ENCODE measurements around the gene VGLL4. TPM values are rescaled to one million over a fixed set of nuclear protein-coding genes. Genes with fewer than 3 reads are reported as not detected.

The VGLL4 gene
- total RNA-seq, 1 experiment from 2014 or later, result 31.7 TPM

DNA sequence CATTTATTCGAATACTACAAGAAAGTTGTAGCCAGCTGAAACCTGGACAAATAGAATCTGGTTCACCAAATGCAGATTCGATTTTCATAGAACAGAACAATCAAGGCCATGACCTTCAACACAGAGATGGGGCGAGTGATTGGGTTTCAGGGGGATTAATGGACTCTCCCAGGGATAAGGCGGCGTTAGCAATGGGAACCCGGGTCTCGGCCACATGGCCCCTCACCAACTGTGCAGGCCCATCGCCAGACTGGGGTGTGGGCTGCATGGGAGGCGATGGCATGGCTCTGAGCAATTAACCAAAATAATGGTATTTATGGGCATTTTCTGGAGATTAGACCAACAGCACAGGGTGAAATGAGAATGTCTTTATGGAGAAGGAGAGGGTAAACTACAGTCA, 34.2 kb downstream of the VGLL4 start:
- CTCF ChIA-PET, result interaction anchor here (0.6 kb wide), 1 partner anchor 241 kb away, joined by 3 read pairs; no protein-coding TSS in a partner anchor
- no peak for DNase-seq (ENCODE audit: unreplicated experiment)
- BruUV-seq (replicated peaks), result no TSS peak
- H3K4me1 Mint-ChIP-seq (ENCODE audit: insufficient read depth, unreplicated experiment), result peaks cover 43% of the 10 kb centered on the region
- intact Hi-C loops (cut with micrococcal nuclease), result no loop called here
- TF ChIP-seq, protein P1, sequence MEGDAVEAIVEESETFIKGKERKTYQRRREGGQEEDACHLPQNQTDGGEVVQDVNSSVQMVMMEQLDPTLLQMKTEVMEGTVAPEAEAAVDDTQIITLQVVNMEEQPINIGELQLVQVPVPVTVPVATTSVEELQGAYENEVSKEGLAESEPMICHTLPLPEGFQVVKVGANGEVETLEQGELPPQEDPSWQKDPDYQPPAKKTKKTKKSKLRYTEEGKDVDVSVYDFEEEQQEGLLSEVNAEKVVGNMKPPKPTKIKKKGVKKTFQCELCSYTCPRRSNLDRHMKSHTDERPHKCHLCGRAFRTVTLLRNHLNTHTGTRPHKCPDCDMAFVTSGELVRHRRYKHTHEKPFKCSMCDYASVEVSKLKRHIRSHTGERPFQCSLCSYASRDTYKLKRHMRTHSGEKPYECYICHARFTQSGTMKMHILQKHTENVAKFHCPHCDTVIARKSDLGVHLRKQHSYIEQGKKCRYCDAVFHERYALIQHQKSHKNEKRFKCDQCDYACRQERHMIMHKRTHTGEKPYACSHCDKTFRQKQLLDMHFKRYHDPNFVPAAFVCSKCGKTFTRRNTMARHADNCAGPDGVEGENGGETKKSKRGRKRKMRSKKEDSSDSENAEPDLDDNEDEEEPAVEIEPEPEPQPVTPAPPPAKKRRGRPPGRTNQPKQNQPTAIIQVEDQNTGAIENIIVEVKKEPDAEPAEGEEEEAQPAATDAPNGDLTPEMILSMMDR (IDR thresholded peaks at IDR 0.05; ENCODE audit: unreplicated experiment), result no peak
- no peak overlapping the region for H3K27ac Mint-ChIP-seq (ENCODE audit: low read depth, unreplicated experiment)
- POLR2A ChIA-PET, result interaction anchor here (0.7 kb wide), 1 partner anchor 11 kb away, joined by 3 read pairs; no protein-coding TSS in a partner anchor
- peaks cover 31% of the 10 kb centered on the region for H3K36me3 Mint-ChIP-seq (ENCODE audit: insufficient read depth, unreplicated experiment)
- no peak overlapping the region for H3K4me3 Mint-ChIP-seq (ENCODE audit: unreplicated experiment)
- no peaks in the 10 kb centered on the region for H3K9me3 Mint-ChIP-seq (ENCODE audit: unreplicated experiment)
- H3K27me3 Mint-ChIP-seq (ENCODE audit: insufficient read depth, unreplicated experiment), result no peaks in the 10 kb centered on the region

DNA sequence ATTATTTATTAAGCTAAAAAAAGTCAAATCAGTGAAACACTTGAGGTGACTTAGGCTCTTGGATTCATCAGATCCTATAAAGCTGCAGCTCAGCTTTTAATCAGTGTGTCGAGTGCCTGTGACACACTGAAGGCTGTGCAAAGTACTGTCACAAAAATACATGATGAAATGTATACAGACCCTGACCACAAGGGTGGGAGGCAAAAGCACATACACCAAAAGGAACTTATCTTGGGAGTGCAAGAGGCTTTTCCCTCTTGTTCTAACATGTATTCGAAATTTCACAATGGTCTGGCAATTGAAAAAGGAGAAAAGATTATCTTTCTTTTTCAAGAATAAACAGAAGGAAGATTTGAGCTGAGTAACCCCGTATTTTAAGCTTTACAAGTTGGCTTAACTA, 35.9 kb downstream of the VGLL4 start:
- H3K27me3 Mint-ChIP-seq (ENCODE audit: insufficient read depth, unreplicated experiment), result no peaks in the 10 kb centered on the region
- H3K4me1 Mint-ChIP-seq (ENCODE audit: insufficient read depth, unreplicated experiment), result peaks cover 43% of the 10 kb centered on the region
- H3K4me3 Mint-ChIP-seq (ENCODE audit: unreplicated experiment), result no peak overlapping the region
- intact Hi-C loops (cut with micrococcal nuclease), result no loop called here
- TF ChIP-seq, protein P1 (IDR thresholded peaks at IDR 0.05; ENCODE audit: unreplicated experiment), result no peak
- H3K36me3 Mint-ChIP-seq (ENCODE audit: insufficient read depth, unreplicated experiment), result peaks cover 35% of the 10 kb centered on the region
- BruUV-seq (replicated peaks), result no TSS peak
- H3K27ac Mint-ChIP-seq (ENCODE audit: low read depth, unreplicated experiment), result peak overlapping the region; percentile 51
- ChIA-PET POLR2A (interaction anchor here (0.6 to 1.0 kb wide), 7 partner anchors 24 to 784 kb away, joined by 3 read pairs; partner anchors contain the start of gene VGLL4), CTCF (interaction anchor here (0.9 to 2.5 kb wide), 4 partner anchors 12 to 228 kb away, joined by 3 to 9 read pairs (median 3); no protein-coding TSS in a partner anchor)
- H3K9me3 Mint-ChIP-seq (ENCODE audit: unreplicated experiment), result no peaks in the 10 kb centered on the region
- peak; percentile 39 for DNase-seq (ENCODE audit: unreplicated experiment)

DNA sequence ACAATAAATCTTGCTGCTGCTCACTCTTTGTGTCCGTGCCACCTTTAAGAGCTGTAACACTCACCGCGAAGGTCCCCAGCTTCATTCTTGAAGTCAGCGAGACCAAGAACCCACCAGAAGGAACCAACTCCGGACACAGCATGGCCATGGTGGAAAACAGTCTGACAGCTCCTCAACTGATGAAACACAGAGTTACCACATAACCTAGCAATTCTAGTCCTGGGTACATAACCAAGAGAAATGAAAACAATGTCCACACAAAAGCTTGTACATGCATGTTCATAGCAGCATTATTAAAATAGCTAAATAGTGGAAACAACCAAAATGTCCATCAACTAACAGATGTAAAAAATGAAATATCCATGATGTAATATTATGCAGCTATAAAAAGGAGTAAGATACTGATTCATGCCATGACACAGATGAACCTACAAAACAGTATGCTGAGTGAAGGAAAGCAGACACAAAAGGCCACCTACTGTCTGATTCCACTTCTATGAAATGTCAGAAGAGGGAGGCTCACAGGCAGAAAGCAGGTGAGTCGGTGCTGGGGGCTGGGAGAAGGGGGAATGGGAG, 36.8 kb downstream of the VGLL4 start:
- intact Hi-C loops (cut with micrococcal nuclease), result no loop called here
- H3K36me3 Mint-ChIP-seq (ENCODE audit: insufficient read depth, unreplicated experiment), result peaks cover 36% of the 10 kb centered on the region
- no peak overlapping the region for H3K4me3 Mint-ChIP-seq (ENCODE audit: unreplicated experiment)
- ChIA-PET POLR2A (interaction anchor here (0.5 to 0.9 kb wide), 3 partner anchors 23 to 228 kb away, joined by 3 read pairs; no protein-coding TSS in a partner anchor), CTCF (interaction anchor here (0.5 to 2.5 kb wide), 9 partner anchors 13 to 1941 kb away, joined by 3 to 9 read pairs (median 3); no protein-coding TSS in a partner anchor)
- H3K4me1 Mint-ChIP-seq (ENCODE audit: insufficient read depth, unreplicated experiment), result peaks cover 41% of the 10 kb centered on the region
- BruUV-seq (replicated peaks), result no TSS peak
- no peaks in the 10 kb centered on the region for H3K27me3 Mint-ChIP-seq (ENCODE audit: insufficient read depth, unreplicated experiment)
- H3K9me3 Mint-ChIP-seq (ENCODE audit: unreplicated experiment), result no peaks in the 10 kb centered on the region
- peak overlapping the region; percentile 53 for H3K27ac Mint-ChIP-seq (ENCODE audit: low read depth, unreplicated experiment)
- no peak for DNase-seq (ENCODE audit: unreplicated experiment)
- TF ChIP-seq, protein P1 (IDR thresholded peaks at IDR 0.05; ENCODE audit: unreplicated experiment), result no peak

DNA sequence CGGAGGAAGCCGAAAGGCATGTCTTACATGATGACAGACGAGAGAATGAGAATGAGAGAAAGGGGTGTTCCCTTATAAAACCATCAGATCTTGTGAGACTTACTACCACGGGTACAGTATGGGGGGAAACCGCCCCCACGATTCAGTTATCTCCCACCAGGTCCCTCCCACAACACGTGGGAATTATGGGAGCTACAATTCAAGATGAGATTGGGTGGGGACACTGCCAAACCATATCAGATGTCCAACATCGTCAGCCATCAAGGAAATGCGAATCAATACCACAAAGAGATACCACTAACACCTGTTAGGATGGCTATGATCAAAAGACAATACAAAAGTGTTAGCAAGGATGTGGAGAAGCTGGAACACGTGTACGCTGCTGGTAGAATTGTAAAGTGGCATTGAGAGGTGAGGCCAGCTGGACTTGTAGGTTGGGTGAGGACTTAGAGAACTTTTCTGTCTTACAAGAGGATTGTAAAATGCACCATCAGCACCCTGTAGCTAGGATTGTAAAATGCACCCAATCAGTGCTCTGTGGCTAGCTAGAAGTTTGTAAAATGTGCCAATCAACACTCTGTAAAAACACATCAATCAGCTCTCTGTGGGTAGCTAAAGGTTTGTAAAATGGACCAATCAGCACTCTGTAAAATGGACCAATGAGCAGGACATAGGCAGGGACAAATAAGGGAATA, 37.5 kb downstream of the VGLL4 start:
- TF ChIP-seq, protein P1 (IDR thresholded peaks at IDR 0.05; ENCODE audit: unreplicated experiment), result no peak
- no TSS peak for BruUV-seq (replicated peaks)
- no peak for DNase-seq (ENCODE audit: unreplicated experiment)
- POLR2A ChIA-PET, result interaction anchor here (0.5 to 1.2 kb wide), 4 partner anchors 23 to 227 kb away, joined by 3 read pairs; no protein-coding TSS in a partner anchor
- H3K4me1 Mint-ChIP-seq (ENCODE audit: insufficient read depth, unreplicated experiment), result peaks cover 45% of the 10 kb centered on the region
- no peak overlapping the region for H3K4me3 Mint-ChIP-seq (ENCODE audit: unreplicated experiment)
- no peak overlapping the region for H3K27ac Mint-ChIP-seq (ENCODE audit: low read depth, unreplicated experiment)
- intact Hi-C loops (cut with micrococcal nuclease), result no loop called here
- peaks cover 41% of the 10 kb centered on the region for H3K36me3 Mint-ChIP-seq (ENCODE audit: insufficient read depth, unreplicated experiment)
- CTCF ChIA-PET, result interaction anchor here (0.5 to 2.5 kb wide), 5 partner anchors 17 to 1940 kb away, joined by 3 to 9 read pairs (median 4); no protein-coding TSS in a partner anchor
- no peaks in the 10 kb centered on the region for H3K27me3 Mint-ChIP-seq (ENCODE audit: insufficient read depth, unreplicated experiment)
- no peaks in the 10 kb centered on the region for H3K9me3 Mint-ChIP-seq (ENCODE audit: unreplicated experiment)
